HG03045 (cell line): ENCODE results near the gene GARNL3.

Experiments
- ATAC-seq: cut with Tn5 transposase; IDR thresholded peaks from one replicate; pipeline ENCODE4 v1.9.1; 2021; ENCODE audit warnings: mild to moderate bottlenecking, moderate library complexity; ENCODE audit not compliant: unreplicated experiment

GARNL3 gene

GRCh38 chr9:127264462-127265219, at the start of gene GARNL3:
Gene GARNL3 (plus strand): TSS chr9:127264774. CDS start chr9:127264878, 104 bp downstream.
- no peak for ATAC-seq

DNA sequence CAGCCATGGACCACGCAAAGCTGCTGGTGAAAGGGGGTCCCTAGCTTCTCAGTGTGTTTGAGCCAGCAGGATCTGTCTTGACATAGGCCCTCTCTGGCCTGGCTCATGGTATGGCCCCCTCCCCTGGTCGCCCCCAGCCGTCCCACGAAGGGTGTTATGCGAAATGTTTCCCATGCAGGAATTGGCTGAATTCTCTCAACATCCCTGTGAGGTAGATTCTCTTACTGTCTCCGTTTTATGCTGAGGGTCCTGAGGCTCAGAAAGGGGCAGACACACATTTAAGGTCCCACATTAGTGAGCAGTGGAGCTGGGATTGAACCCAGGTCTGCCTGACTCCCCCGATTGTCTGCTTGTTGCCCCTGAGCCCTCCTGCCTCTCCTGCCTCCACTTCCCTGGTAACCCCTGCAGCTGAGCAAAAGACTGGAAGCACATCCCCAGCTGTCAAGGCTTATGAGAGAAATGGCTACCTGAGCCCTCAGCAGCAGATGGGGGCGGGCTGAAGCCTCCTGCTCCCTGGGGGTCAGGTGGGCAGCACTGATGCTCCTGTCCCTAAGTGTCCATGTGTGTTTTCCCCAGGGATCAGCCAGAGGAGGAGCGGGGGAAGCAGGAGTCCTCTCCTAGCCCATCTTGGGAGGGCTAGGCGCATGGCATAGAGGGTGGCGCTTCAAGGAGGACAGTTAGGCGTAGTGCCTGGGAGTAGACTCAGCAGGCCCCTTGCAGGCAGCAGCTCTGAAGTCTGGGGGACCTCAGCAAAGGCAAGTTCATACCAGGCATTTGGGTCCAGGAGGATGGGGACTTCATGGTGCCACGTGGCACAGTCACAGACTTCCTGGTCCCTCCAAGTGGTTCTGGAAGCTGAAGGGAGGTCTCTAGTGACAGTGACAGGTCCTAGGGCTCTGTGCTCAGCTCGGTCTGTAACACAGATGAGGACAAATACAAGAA, 49.0 kb upstream of the GARNL3 start:
- ATAC-seq: no peak

DNA sequence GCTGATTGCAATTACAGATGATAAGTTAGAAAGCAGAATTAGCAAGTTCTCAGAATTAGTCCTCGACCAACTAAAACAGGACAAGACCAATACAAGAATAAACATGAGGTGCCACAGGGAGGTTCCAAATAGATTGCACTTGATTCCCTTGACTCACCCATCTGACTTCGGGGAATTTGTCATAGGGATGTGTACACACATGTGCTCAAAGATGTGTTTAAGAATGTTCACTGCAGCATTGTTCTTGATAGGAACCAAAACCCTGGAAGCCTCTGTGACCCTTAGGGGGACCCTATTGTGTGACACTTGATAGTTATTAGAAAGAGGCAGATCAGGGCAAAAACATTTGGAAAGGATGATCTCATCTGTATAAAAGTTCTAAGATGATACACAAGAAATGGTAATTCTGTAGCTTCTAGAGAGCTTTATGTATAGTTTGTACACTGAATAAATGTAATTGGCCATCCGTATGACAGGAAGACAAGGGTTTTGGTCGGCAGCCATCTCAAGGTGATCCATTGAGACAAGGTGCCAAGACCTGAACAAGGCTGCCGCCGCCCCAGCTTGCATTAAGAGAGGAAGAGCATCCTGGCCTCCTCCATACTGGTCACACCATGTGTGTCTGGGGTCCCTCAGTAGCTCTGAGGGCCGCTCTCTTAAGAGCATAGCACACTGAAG, 48.2 kb upstream of the GARNL3 start:
- no peak for ATAC-seq

GRCh38 chr9:127216888-127217217, 47.7 kb upstream of the GARNL3 start:
- no peak for ATAC-seq

- ATAC-seq: no peak
Observed at GRCh38 chr9:127218818-127219217, 45.8 kb upstream of the GARNL3 start.

DNA sequence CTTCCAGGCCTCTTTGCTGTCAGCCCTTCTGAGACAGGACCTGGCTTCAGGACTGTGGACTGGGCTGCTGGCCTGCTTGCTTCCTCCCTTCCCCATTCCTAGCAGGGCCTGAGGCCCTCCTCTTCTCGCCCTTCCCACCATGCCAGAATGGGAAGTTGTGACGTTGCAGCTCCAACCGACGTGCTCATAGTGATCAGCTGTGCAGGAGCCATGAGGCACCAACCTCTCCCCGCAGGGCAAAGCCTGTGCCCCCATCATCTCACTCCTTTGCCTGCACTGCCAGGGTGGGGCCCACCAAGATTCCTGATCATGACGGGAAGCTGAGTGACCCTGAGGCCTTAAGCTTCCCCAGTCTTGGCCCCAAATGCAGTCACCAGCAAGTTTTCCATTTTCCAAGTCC, 45.1 kb upstream of the GARNL3 start:
- ATAC-seq: no peak

DNA sequence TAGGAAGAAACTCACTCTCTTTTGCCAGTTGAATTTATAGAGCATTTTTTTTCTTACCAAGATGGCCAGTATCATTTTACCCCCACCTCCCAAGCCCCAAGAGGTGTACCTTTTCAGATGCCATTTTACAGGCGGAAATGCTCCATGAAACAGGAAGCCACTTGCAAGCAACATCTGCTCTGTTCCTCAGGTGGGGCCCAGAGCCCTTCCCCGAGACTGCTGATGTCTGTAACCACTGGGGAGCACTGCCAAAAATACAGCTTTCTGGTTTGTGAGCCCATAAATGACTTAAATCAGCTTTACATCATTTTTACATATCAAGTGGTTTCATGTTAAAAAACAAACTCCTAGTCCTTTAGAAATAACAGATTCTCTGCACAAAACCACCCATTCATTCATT, 42.9 kb upstream of the GARNL3 start:
- ATAC-seq: no peak

GRCh38 chr9:127222388-127223095, 42.0 kb upstream of the GARNL3 start:
- ATAC-seq: no peak

GRCh38 chr9:127223266-127223665, 41.3 kb upstream of the GARNL3 start:
- ATAC-seq: no peak

DNA sequence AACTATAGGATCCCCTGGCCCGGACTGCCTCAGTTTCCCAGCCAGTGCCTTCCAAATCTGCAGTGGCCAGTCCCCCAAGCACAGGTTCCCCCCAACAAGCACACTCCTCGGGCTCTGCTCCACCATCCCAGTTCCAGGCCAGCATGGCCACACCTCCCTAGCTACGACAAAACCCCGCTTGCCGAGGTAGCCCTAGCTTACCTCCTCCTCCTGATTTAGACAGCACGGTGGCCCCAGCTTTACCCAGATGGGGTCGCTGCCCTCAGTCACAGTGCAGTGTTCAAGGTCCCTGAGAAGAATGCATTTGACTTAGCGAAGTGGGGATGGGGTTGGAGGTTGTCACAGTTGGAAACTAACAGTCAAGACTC, 40.8 kb upstream of the GARNL3 start:
- no peak for ATAC-seq

DNA sequence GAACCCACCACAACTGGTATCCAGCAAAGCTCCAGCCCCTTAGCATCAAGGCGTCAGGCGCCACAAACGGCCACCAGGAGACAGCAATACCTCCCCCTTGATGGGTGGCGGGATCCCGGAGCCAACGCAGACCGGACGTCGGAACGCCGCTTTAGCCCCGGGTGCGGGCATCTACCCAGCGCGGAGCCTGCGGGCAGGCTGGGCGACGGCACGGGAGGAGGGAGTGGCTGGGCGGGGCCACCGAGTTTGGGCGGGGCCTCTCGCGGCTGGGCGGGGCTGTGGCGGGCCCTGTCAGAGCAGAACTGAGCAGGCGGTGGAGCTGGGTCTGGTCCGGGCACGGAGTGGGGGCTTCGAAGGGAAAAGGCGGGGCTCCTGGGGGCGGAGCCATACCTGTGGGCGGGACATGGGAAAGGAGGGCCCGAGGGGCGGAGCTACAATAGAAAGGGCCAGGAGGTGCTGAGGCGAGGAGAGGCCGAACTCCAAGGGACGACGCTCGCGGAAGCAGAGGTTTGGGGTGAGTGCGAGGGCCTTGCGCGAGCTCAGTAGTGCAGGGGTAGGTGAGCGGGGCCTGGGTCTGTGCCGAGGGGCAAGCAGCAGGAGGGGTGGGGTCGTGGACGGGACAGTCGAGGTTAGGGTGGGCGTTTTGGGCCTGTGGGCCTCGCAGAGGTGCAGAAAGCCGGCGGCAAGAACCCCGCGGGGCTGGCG, 40.2 kb upstream of the GARNL3 start:
- ATAC-seq: peak; percentile 58

- peak; percentile 49 for ATAC-seq
Observed at GRCh38 chr9:127224883-127225739, 39.5 kb upstream of the GARNL3 start.

DNA sequence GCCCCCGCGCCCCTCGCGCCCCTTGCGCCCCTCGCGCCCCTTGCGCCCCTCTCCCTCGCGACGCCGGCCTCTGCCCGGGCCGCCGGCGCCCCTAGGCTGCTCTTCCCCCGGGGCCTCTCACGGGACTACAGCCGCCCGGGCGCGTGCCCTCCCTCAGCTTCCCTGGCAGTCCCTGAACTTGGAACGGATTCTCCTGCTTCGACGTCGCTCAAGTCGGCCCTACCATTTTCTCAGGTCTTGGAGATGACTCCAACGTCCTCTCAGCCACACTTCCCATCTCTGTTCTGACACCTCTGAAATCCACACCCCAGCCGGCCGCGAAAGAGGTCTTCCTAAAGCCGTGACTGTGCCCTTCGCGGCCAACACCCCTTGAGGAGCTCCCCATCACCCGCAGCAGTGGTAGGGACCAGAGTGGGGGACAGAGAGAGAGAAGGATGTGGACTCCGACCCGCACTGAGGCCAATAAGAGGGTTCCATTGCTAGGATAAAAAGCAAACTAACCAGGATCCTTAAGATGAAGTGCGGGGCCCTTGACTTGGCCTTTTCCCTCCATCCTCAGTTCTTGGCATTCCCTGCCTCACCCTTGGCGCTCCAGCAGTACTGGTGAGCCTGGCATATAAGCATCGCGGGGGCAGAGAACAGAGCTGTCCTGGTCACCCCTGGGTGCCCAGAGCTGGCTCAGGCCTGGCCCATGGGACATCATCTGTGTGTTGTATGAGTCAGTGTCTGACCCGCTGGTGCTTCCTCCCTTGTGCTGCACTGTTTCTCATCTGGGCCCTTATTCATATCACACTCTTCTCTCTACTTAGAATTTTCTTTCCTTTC, 38.6 kb upstream of the GARNL3 start:
- ATAC-seq: no peak

DNA sequence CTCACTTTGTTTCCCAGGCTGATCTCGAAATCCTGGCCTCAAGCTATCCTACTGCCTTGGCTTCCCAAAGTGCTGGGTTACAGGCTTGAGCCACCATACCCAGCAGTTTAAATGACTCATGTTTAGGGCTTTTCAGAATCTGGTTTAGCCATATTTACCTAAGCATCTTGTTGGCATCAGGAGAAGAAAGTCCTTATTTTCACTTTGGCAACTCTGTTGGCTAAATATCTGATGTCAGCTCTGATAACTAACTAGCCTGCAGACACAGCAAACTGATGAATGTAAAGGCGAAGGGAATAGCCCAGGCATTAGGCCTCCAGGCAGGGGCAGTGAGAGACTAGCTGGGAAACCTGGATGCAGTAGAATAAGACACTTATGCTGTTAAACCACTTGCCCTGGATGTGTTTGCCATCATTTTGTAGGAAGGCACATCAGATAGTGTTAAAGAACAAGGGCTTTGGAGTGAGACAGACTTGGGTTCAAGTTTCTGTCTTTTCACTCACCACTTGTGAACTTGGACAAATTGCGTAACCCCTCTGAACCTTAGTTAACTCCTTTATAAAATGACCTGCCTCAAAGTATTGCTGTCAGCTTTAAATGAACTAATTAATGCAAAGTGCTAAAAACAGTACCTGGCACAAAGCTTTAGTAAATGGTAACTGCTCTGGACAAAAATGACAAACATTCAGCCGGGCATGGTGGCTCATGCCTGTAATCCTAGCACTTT, 34.7 kb upstream of the GARNL3 start:
- no peak for ATAC-seq

- ATAC-seq: no peak
Observed at GRCh38 chr9:127231666-127232065, 32.9 kb upstream of the GARNL3 start.

DNA sequence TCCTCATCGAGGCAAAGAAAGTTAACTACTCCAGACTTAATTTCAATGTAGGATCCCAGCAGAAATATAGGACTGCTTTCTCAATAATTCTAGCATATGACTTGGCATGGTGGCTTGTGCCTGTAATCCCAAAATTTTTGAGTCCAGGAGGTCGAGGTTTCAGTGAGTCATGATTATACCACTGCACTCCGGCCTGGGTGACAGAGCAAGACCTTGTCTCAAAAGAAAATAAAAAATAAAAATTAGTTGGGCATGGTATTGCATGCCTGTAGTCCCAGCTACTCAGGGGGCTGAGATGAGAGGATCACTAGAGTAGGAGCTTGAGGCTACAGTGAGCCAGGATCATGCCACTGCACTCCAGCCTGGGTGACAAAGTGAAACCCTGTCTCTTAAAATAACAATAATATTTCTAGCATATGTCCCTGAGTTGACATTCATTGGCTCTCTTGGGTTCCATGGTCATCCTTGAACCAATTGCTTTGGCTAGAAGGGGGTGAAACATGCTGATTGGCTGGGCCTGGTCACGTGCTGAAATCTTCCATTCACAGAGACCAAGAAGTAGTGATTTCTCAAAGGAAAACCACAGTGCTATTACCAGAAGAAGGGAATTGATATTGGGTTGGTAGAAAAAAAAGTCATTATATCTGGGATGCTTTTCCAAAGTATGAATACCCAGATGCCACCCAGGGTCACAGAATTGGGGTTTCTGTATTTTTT, 31.6 kb upstream of the GARNL3 start:
- no peak for ATAC-seq

GRCh38 chr9:127233550-127233949, 31.0 kb upstream of the GARNL3 start:
- no peak for ATAC-seq
